Measurements from ENCODE around the gene WWC1.

WWC1 gene

DNA sequence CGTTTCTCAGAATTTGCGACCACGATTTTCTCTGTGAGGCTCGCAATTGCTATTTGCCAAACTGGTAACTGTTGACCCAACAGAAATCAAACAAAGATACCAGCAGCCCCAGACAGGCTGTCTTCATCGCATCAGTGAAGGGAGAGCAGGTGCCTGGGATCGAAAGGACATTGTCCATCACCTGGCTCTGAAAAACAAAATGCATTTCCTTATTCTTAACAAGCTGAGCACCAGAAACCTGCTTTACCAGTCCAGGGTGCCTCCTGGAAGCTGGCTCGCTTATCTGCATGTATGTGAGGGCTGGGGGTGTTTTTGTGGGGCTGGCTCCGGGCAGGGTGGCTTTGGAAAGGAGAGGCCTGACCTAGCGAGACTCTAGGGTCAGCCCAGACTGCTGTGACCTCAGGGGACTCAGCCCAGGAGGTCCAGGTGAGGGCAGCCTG lies 24.7 kb downstream of the WWC1 start:
- ATAC-seq (ENCODE audit: low read depth): no peak
- DNase-seq (ENCODE audit: low spot score): no peak
- Histone ChIP-seq H3K4me1 (ENCODE audit: insufficient read depth, poor library complexity, severe bottlenecking) (peaks cover 58% of the 10 kb centered on the region), H3K27ac (ENCODE audit: poor library complexity, severe bottlenecking) (peak overlapping the region; percentile 96), H3K9me3 (ENCODE audit: severe bottlenecking) (no peaks in the 10 kb centered on the region), H3K36me3 (ENCODE audit: low read depth) (peaks cover 11% of the 10 kb centered on the region), H3K27me3 (ENCODE audit: insufficient read depth, poor library complexity, severe bottlenecking) (no peaks in the 10 kb centered on the region), H3K4me3 (ENCODE audit: severe bottlenecking) (no peak overlapping the region)
- TF ChIP-seq CTCF (IDR thresholded peaks at IDR 0.05; ENCODE audit: poor library complexity, severe bottlenecking): no peak

- no peaks in the 10 kb centered on the region for H3K9me3 ChIP-seq (ENCODE audit: severe bottlenecking)
- no peak for TF ChIP-seq CTCF (IDR thresholded peaks at IDR 0.05; ENCODE audit: poor library complexity, severe bottlenecking)
- DNase-seq (ENCODE audit: low spot score): no peak
- ATAC-seq (ENCODE audit: low read depth): peak; percentile 9
- H3K27me3 ChIP-seq (ENCODE audit: insufficient read depth, poor library complexity, severe bottlenecking): no peaks in the 10 kb centered on the region
- peaks cover 11% of the 10 kb centered on the region for H3K36me3 ChIP-seq (ENCODE audit: low read depth)
- H3K27ac ChIP-seq (ENCODE audit: poor library complexity, severe bottlenecking): peak overlapping the region; percentile 96
- H3K4me3 ChIP-seq (ENCODE audit: severe bottlenecking): no peak overlapping the region
- H3K4me1 ChIP-seq (ENCODE audit: insufficient read depth, poor library complexity, severe bottlenecking): peaks cover 57% of the 10 kb centered on the region
These were observed 25.7 kb downstream of the WWC1 start for GRCh38 chr5:168317096-168317520.

DNA sequence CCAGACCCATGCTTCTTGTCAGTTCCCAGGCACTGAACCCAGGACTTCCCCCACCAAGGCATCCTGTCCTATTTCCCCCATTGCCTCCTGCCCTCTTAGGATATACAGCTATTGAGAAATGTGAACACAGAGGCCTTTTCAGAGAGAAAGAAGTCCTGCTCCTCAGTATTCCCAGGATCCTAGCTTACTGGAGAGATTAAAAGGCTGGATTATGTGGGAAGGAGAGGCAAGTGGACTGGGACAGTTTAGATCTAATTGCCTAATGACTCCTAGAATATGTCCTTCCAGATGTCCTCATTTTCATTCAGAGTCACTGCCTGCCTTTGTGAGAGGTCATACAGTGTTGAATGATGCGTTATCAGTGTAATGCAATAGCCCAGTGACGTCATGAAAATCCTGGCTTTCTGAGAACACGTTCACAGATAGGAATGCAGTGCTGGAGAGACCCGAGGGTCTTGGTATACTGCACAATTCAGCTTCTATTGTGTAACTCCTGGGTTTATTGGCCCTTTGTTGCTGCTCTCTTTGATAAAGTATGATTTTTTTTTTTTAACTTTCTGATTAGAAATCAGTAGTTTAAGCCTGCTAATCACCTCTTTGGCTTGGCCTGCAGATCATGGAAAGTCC lies 26.2 kb downstream of the WWC1 start:
- Histone ChIP-seq H3K36me3 (ENCODE audit: low read depth) (peaks cover 11% of the 10 kb centered on the region), H3K4me1 (ENCODE audit: insufficient read depth, poor library complexity, severe bottlenecking) (peaks cover 51% of the 10 kb centered on the region), H3K9me3 (ENCODE audit: severe bottlenecking) (no peaks in the 10 kb centered on the region), H3K27me3 (ENCODE audit: insufficient read depth, poor library complexity, severe bottlenecking) (no peaks in the 10 kb centered on the region), H3K4me3 (ENCODE audit: severe bottlenecking) (no peak overlapping the region), H3K27ac (ENCODE audit: poor library complexity, severe bottlenecking) (peak overlapping the region; percentile 96)
- peak; percentile 88 for DNase-seq (ENCODE audit: low spot score)
- peak; percentile 50 for ATAC-seq (ENCODE audit: low read depth)
- no peak for TF ChIP-seq CTCF (IDR thresholded peaks at IDR 0.05; ENCODE audit: poor library complexity, severe bottlenecking)

DNA sequence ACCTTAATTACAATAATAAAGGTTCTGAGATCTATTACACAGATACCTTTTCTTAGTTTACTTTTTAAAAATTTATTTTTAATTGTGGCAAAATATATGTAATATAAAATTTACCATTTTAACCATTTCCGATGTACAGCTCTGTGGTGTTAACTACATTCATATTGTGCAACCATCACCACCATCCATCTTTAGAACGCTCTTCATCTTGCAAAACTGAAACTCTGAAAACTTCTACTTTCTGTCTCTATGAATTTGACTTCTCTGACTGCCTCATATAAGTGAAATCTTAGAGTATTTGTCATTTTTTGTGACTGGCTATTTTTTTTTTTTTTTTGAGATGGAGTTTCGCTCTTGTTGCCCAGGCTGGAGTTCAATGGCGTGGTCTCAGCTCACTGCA lies 26.8 kb downstream of the WWC1 start:
- H3K4me1 ChIP-seq (ENCODE audit: insufficient read depth, poor library complexity, severe bottlenecking): peaks cover 53% of the 10 kb centered on the region
- peaks cover 11% of the 10 kb centered on the region for H3K36me3 ChIP-seq (ENCODE audit: low read depth)
- no peaks in the 10 kb centered on the region for H3K27me3 ChIP-seq (ENCODE audit: insufficient read depth, poor library complexity, severe bottlenecking)
- DNase-seq (ENCODE audit: low spot score): no peak
- no peak overlapping the region for H3K4me3 ChIP-seq (ENCODE audit: severe bottlenecking)
- H3K9me3 ChIP-seq (ENCODE audit: severe bottlenecking): no peaks in the 10 kb centered on the region
- no peak for ATAC-seq (ENCODE audit: low read depth)
- no peak for TF ChIP-seq CTCF (IDR thresholded peaks at IDR 0.05; ENCODE audit: poor library complexity, severe bottlenecking)
- H3K27ac ChIP-seq (ENCODE audit: poor library complexity, severe bottlenecking): peak overlapping the region; percentile 96

- TF ChIP-seq CTCF (IDR thresholded peaks at IDR 0.05; ENCODE audit: poor library complexity, severe bottlenecking): no peak
- ATAC-seq (ENCODE audit: low read depth) (no peak), DNase-seq (ENCODE audit: low spot score) (no peak)
- Histone ChIP-seq H3K4me1 (ENCODE audit: insufficient read depth, poor library complexity, severe bottlenecking) (peaks cover 55% of the 10 kb centered on the region), H3K27ac (ENCODE audit: poor library complexity, severe bottlenecking) (peak overlapping the region; percentile 96), H3K9me3 (ENCODE audit: severe bottlenecking) (no peaks in the 10 kb centered on the region), H3K36me3 (ENCODE audit: low read depth) (peaks cover 13% of the 10 kb centered on the region), H3K27me3 (ENCODE audit: insufficient read depth, poor library complexity, severe bottlenecking) (no peaks in the 10 kb centered on the region), H3K4me3 (ENCODE audit: severe bottlenecking) (no peak overlapping the region)
These were observed 28.3 kb downstream of the WWC1 start for GRCh38 chr5:168319774-168320173.

Measured in RWPE2 (cell line).